Suprapubic skin (tissue), 4 donors: ENCODE results near the gene GNB5. TPM values are rescaled to one million over a fixed set of nuclear protein-coding genes. Genes with fewer than 3 reads are reported as not detected.
A peak's percentile ranks its signal among the peaks of the same experiment; 100 is the strongest.

Experiments
- DNase-seq, 2 donors: peaks; one replicate each; pipeline ENCODE4 v3.0.0-alpha.2; 2019; ENCODE audit warnings: low spot score in 2 of 2
- H3K27ac ChIP-seq: fragments of 200-600 bp; sonication (generic); one replicate; pipeline ENCODE4 v1.5.1; 2019
- H3K27me3 ChIP-seq: fragments of 200-600 bp; sonication (generic); one replicate; pipeline ENCODE4 v1.5.1; 2019
- H3K36me3 ChIP-seq: fragments of 200-600 bp; sonication (generic); one replicate; pipeline ENCODE4 v1.5.1; 2019
- H3K4me1 ChIP-seq: fragments of 200-600 bp; sonication (generic); one replicate; pipeline ENCODE4 v1.5.1; 2019
- H3K4me3 ChIP-seq: fragments of 200-600 bp; sonication (generic); one replicate; pipeline ENCODE4 v1.5.1; 2019; ENCODE audit warnings: mild to moderate bottlenecking
- H3K9me3 ChIP-seq: fragments of 200-600 bp; sonication (generic); one replicate; pipeline ENCODE4 v1.5.1; 2019
- EP300 ChIP-seq: sonication (generic); formaldehyde crosslinking; IDR thresholded peaks from one replicate; pipeline ENCODE4 v1.6.1; 2017; ENCODE audit warnings: antibody characterized with exemption
- POLR2A ChIP-seq, 2 donors: fragments of 450-650 bp; IDR thresholded peaks; one replicate each; pipeline ENCODE4 v1.6.1; 2017; ENCODE audit warnings: antibody characterized with exemption in 2 of 2, mild to moderate bottlenecking in 2 of 2, moderate library complexity in 2 of 2
- POLR2AphosphoS5 ChIP-seq, 3 donors: sonication (generic); formaldehyde crosslinking; IDR thresholded peaks; one replicate each; pipeline ENCODE4 v1.6.1; 2017; ENCODE audit warnings: antibody characterized with exemption in 3 of 3
- WGBS: methylation state at CpG from one replicate; pipeline ENCODE4 v1.1.5; 2018; 5-methylcytosine and 5-hydroxymethylcytosine counted together
- total RNA-seq, 4 donors: library from RNA; depleted of rRNA; stranded (reverse); fragments of >200 nt; gene quantifications; one replicate each; pipeline ENCODE4 v1.1.0, GENCODE V29; 2016
- TF ChIP-seq, protein P1 (sequence below), 2 donors: fragments of 200-600 bp in 1 of 2; fragments of 450-650 bp in 1 of 2; sonication (generic) in 1 of 2; IDR thresholded peaks; one replicate each; pipeline ENCODE4 v1.5.1; 2016 to 2019; ENCODE audit warnings: antibody characterized with exemption in 2 of 2, mild to moderate bottlenecking in 1 of 2, moderate library complexity in 1 of 2

Gene GNB5
- total RNA-seq, 4 donors from 2014 or later: 17.1 to 30.8 (median 24.9) TPM

DNA sequence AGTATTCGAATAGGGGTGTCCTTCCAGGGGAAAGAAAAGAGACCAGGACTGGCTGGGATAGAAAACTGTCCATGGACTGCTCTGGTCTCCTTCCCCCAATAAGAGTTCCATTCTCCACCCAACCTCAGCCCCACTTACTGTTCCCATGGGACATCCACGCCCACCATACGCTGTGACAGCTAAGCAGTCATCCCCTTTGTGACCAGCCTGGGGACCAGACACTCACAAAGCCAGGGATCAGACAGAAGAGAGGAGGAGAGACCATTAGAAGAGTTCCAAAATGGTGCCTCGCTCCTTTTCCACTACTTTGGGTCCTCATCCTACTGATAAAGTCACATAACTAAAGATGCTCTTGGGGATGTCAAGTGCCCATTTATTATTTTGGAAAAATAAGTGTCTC is 27.6 kb upstream of the GNB5 start:
- H3K4me3 ChIP-seq: no peak overlapping the region
- TF ChIP-seq, protein P1, sequence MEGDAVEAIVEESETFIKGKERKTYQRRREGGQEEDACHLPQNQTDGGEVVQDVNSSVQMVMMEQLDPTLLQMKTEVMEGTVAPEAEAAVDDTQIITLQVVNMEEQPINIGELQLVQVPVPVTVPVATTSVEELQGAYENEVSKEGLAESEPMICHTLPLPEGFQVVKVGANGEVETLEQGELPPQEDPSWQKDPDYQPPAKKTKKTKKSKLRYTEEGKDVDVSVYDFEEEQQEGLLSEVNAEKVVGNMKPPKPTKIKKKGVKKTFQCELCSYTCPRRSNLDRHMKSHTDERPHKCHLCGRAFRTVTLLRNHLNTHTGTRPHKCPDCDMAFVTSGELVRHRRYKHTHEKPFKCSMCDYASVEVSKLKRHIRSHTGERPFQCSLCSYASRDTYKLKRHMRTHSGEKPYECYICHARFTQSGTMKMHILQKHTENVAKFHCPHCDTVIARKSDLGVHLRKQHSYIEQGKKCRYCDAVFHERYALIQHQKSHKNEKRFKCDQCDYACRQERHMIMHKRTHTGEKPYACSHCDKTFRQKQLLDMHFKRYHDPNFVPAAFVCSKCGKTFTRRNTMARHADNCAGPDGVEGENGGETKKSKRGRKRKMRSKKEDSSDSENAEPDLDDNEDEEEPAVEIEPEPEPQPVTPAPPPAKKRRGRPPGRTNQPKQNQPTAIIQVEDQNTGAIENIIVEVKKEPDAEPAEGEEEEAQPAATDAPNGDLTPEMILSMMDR (IDR thresholded peaks at IDR 0.05): no peak
- TF ChIP-seq POLR2AphosphoS5 (IDR thresholded peaks at IDR 0.05) (no peak), POLR2A (IDR thresholded peaks at IDR 0.05) (no peak), EP300 (no peak)
- H3K27me3 ChIP-seq: no peaks in the 10 kb centered on the region
- peaks cover 5% of the 10 kb centered on the region for H3K4me1 ChIP-seq
- WGBS: 98% methylated on average over 4 of the region's 4 CpGs
- no peak for DNase-seq
- H3K9me3 ChIP-seq: no peaks in the 10 kb centered on the region
- peaks cover 33% of the 10 kb centered on the region for H3K36me3 ChIP-seq
- H3K27ac ChIP-seq: no peak overlapping the region

DNA sequence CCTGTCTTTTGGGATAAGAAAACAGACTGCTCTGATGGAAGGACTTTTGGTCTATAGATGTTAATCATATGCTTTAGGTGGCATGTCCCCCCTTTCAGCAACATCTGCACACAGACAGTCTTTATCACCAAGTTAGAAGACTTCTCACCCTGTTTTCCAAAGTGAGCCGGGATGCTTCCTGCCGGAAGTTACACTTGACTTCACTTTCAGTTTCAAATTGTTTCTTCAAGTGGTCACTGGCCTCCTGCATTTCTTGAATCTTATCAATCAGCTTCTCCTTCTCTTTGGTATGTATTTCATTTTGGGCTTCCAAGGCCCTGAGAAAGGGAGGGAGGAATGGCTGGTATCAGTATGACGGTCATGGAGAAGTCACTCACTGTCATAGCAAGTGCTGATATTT is 27.2 kb upstream of the GNB5 start:
- Histone ChIP-seq H3K27me3 (no peaks in the 10 kb centered on the region), H3K9me3 (no peaks in the 10 kb centered on the region), H3K27ac (no peak overlapping the region), H3K4me3 (no peak overlapping the region), H3K4me1 (peaks cover 5% of the 10 kb centered on the region), H3K36me3 (peaks cover 34% of the 10 kb centered on the region)
- WGBS: 97% methylated on average over 3 of the region's 3 CpGs
- no peak for DNase-seq
- TF ChIP-seq EP300 (no peak), POLR2A (IDR thresholded peaks at IDR 0.05) (no peak), POLR2AphosphoS5 (IDR thresholded peaks at IDR 0.05) (no peak)
- TF ChIP-seq, protein P1 (IDR thresholded peaks at IDR 0.05): no peak

DNA sequence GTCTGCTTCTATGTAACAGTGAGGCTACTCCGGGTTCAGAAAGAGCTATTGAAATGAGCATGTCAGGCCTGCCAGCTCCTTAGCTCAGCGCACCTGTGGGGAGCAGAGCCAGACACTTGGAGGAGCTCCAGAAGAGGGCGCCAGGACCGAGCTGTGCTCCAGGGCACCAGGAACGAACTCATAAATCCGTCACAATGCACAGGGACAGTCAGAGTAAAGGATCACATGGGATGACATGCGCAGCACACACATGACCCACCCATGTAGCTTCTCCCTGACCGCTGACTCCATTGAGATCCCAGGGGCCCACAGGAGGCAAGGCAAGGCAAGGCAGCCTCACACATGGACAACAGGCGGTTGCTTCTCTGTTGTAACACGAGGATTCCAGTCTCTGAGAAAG is 26.0 kb upstream of the GNB5 start:
- H3K4me3 ChIP-seq: no peak overlapping the region
- H3K36me3 ChIP-seq: peaks cover 28% of the 10 kb centered on the region
- H3K4me1 ChIP-seq: peaks cover 5% of the 10 kb centered on the region
- H3K9me3 ChIP-seq: no peaks in the 10 kb centered on the region
- H3K27me3 ChIP-seq: no peaks in the 10 kb centered on the region
- DNase-seq: no peak
- no peak overlapping the region for H3K27ac ChIP-seq
- TF ChIP-seq POLR2AphosphoS5 (IDR thresholded peaks at IDR 0.05): no peak
- no peak for TF ChIP-seq POLR2A (IDR thresholded peaks at IDR 0.05)
- TF ChIP-seq EP300: no peak
- TF ChIP-seq, protein P1 (IDR thresholded peaks at IDR 0.05): peak in 1 of 2 donors; percentile 10
- WGBS: 54% methylated on average over 10 of the region's 10 CpGs

DNA sequence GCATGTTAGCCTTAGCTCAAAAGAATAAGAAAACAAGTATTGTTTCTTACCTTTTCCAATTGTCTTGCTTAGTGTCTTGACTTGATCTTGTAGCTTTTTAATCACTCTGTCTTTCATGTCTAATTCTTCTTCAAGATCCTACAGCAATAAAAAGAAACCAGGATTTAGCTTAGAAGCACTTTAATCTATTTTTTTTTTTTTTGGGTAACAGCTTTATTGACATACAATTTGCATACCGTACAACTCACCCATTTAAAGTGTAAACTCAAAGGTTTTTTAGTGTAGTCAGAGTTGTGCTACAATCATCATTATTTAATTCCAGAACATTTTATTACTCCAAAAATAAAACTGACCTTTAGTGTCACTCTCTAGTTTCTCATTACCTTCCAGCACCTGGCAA is 23.4 kb upstream of the GNB5 start:
- Histone ChIP-seq H3K36me3 (peaks cover 33% of the 10 kb centered on the region), H3K27me3 (no peaks in the 10 kb centered on the region), H3K4me1 (peaks cover 5% of the 10 kb centered on the region), H3K27ac (no peak overlapping the region), H3K9me3 (no peaks in the 10 kb centered on the region), H3K4me3 (no peak overlapping the region)
- 86% methylated on average over 1 of the region's 1 CpG for WGBS
- no peak for TF ChIP-seq POLR2AphosphoS5 (IDR thresholded peaks at IDR 0.05)
- no peak for DNase-seq

DNA sequence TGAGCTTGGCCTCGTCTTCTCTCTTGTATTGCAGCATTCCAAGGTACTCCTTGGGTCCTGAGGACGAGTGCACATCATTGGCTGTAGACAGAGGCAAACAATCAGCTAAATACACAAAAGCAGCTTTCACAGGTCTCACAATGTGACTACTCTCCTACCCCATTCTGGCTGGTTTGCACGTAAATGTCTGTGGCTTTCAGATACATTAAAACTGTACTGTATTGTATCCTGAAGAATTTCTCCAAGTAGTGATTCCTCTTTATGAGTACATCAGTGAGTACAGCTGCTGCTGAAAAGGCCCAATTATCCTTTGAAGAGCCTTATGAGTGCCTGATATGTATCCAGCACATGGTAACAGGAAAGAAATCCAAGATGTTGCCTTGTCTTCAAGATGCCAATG is 22.0 kb upstream of the GNB5 start:
- H3K9me3 ChIP-seq: no peaks in the 10 kb centered on the region
- 79% methylated on average over 3 of the region's 3 CpGs for WGBS
- H3K4me1 ChIP-seq: peaks cover 5% of the 10 kb centered on the region
- no peak overlapping the region for H3K4me3 ChIP-seq
- peaks cover 24% of the 10 kb centered on the region for H3K36me3 ChIP-seq
- DNase-seq: no peak
- TF ChIP-seq POLR2AphosphoS5 (IDR thresholded peaks at IDR 0.05) (no peak), EP300 (no peak), POLR2A (IDR thresholded peaks at IDR 0.05) (no peak)
- TF ChIP-seq, protein P1 (IDR thresholded peaks at IDR 0.05): no peak
- H3K27ac ChIP-seq: no peak overlapping the region
- no peaks in the 10 kb centered on the region for H3K27me3 ChIP-seq

DNA sequence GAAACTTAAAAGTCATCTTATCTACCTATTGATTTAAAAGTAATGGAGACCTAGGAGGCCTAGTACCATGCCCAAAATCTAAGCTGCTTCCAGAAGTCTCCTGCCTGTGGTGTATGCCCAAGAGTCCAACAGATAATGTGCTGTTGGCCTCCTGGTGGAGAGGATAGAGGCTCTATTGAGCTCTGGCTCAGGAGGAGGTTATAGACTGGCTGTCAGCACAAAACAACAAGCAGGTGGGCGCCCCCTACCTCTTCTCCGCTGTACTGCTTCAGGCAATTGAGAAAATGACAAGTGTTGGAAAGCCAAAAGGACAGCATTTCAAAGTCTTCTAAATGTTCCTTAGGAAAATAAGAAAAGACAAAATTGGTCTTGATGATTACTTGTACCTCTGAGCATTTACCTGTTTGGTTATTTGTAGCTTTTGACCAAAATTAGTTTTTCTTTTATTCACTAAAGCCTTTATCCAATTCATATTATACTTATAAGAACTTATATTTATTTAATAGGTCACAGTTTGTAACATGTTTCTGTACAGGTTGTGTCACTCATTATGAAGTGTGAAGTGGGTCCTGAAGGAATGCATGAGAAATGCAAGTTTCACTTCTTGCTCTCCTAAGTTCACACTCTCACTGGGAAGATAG is 17.2 kb upstream of the GNB5 start:
- Histone ChIP-seq H3K27ac (no peak overlapping the region), H3K4me3 (no peak overlapping the region), H3K36me3 (peaks cover 23% of the 10 kb centered on the region), H3K4me1 (no peaks in the 10 kb centered on the region), H3K27me3 (no peaks in the 10 kb centered on the region), H3K9me3 (no peaks in the 10 kb centered on the region)
- WGBS: 59% methylated on average over 2 of the region's 2 CpGs
- DNase-seq: no peak
- no peak for TF ChIP-seq POLR2A (IDR thresholded peaks at IDR 0.05)
- TF ChIP-seq, protein P1 (IDR thresholded peaks at IDR 0.05): peak; percentile 13 to 56
